Uterus (tissue), 2 donors: Measurements from ENCODE around the gene HPS4.

Experiments used
- POLR2A ChIP-seq, 2 donors: fragments of 450-650 bp; IDR thresholded peaks; one replicate each; pipeline ENCODE4 v1.6.1; 2016; ENCODE audit warnings: antibody characterized with exemption in 2 of 2, mild to moderate bottlenecking in 1 of 2, moderate library complexity in 1 of 2
- TF ChIP-seq, protein P1 (sequence below), 4 experiments: fragments of 200-600 bp in 2 of 4; fragments of 450-650 bp in 2 of 4; sonication (generic) in 2 of 4; IDR thresholded peaks; one replicate each; pipeline ENCODE4 v1.5.1; 2016 to 2019; ENCODE audit warnings: antibody characterized with exemption in 4 of 4, mild to moderate bottlenecking in 2 of 4, moderate library complexity in 1 of 4

DNA sequence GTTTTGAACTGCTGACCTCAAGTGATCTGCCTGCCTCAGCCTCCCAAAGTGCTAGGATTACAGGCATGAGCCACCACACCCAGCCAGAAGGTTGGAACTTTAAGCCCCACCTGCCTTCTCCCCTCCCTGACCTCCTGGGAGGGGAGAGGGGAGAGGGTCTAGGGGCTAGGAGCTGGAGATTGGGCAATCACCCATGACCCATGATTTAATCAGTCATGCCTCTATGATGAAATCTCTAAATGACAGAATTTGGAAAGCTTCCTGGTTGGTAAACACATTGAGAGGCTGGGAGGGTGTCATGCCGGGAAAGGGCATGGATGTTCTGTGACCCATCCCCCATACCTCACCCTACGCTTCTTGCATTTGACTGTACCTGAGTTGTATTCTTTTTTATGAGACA, 45.8 kb upstream of the HPS4 start:
- TF ChIP-seq, protein P1, sequence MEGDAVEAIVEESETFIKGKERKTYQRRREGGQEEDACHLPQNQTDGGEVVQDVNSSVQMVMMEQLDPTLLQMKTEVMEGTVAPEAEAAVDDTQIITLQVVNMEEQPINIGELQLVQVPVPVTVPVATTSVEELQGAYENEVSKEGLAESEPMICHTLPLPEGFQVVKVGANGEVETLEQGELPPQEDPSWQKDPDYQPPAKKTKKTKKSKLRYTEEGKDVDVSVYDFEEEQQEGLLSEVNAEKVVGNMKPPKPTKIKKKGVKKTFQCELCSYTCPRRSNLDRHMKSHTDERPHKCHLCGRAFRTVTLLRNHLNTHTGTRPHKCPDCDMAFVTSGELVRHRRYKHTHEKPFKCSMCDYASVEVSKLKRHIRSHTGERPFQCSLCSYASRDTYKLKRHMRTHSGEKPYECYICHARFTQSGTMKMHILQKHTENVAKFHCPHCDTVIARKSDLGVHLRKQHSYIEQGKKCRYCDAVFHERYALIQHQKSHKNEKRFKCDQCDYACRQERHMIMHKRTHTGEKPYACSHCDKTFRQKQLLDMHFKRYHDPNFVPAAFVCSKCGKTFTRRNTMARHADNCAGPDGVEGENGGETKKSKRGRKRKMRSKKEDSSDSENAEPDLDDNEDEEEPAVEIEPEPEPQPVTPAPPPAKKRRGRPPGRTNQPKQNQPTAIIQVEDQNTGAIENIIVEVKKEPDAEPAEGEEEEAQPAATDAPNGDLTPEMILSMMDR (IDR thresholded peaks at IDR 0.05): no peak
- TF ChIP-seq POLR2A (IDR thresholded peaks at IDR 0.05): no peak
